Left ventricle myocardium superior (tissue), 1 donor: ENCODE data around the gene PEG3. TPM values are rescaled to one million over a fixed set of nuclear protein-coding genes. Genes with fewer than 3 reads are reported as not detected.

ENCODE experiments used
- ATAC-seq: fragments of 200-7000 bp; cut with Tn5 transposase; one replicate; pipeline ENCODE4 v1.9.1; 2020; ENCODE audit warnings: mild to moderate bottlenecking, moderate library complexity
- DNase-seq: peaks from one replicate; pipeline ENCODE4 v3.0.0-alpha.2; 2020
- intact Hi-C: fragments of 100-400 bp; cut with micrococcal nuclease; formaldehyde crosslinking; loops from one replicate; pipeline ENCODE4 v1.11.0; 2022
- total RNA-seq: library from RNA; stranded (reverse); fragmentation: NEBNext Ultra II Directional; extraction: Animal tissue kit (Norgen Biotek cat#: 25700); gene quantifications from one replicate; pipeline ENCODE4 v1.2.1, GENCODE V29; 2021
- donor health status: DM: no; HTN: yes; CAD: no; lungs with severe emphysema.

The PEG3 gene
- total RNA-seq, 1 donor from 2014 or later: 7.5 TPM

DNA sequence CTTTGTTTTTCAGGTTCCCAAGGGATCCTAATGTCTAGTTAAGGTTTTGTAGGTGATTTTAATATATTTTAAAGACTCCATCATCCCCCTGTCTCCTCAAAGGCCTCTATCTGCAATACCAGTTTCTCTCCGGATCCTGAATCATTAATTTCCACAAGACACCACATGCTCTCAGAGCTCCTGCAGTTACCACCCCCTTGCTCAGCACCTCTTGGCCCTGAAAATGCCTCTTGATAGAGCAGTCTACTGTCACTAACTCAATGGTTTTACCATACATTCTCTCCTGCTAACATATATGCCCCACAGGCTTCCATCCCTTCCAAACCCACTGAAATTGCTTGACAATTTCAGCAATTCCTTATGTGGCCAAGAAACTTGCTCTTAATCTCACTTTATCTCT, 1.9 kb upstream of the PEG3 start:
- no peak for DNase-seq
- intact Hi-C loops: no loop called here
- ATAC-seq: no peak

DNA sequence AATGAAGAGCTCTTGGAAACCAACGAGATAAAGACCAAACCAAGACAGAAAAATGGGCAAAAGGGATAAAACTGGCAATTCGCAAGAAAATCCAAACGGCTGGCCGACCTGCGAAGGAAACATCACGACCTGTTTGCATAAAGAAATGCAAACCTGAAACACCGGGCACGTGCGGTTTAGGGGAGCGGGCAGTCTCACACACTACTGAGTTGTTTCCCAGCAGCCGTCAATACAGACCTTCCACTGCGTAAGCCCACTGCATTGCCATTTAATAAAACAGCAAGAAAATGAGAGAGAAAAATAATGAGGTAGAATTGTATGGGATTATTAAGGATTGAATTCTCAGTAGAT, 642 bp upstream of the PEG3 start:
- no peak for ATAC-seq
- DNase-seq: no peak
- intact Hi-C loops: no loop called here

DNA sequence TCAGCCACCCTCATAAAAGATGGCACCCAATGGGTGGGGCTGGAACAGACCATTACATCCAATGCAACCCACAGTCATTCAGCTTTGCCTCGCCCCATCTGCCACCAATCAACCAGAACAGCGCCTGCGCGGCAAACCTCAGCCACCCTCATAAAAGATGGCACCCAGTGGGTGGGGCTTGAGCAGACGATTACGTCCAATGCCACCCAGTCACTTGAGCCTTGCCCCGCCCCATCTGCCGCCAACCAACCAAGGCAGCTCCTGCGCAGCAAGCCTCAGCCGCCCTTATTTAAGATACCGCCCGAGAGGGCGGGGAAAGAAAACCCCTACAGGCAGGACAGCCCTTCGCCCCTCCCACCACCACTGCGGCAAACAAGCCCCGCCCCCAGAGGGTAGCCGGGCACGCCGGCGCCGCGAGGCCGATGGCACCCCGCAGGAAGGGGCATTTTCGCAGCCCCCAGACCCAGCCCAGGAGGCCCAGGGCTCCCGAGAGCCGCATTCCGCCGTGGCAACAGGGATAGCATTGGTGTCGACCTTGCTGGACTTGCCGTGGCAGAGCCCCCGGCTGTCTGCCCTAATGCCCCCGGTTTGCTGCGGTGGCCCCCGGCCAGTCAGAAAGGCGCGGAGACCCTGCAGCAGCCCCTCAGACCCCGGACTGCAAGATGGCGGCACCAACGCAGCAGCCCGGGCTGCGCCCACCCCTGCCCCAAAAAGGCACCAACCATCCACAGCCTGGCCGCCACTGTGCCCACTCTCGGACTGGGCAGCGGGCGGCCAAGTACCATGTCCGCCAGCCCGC, 675 bp downstream of the PEG3 start:
- intact Hi-C loops: no loop called here
- ATAC-seq (peak; percentile 67), DNase-seq (peak; percentile 95)

DNA sequence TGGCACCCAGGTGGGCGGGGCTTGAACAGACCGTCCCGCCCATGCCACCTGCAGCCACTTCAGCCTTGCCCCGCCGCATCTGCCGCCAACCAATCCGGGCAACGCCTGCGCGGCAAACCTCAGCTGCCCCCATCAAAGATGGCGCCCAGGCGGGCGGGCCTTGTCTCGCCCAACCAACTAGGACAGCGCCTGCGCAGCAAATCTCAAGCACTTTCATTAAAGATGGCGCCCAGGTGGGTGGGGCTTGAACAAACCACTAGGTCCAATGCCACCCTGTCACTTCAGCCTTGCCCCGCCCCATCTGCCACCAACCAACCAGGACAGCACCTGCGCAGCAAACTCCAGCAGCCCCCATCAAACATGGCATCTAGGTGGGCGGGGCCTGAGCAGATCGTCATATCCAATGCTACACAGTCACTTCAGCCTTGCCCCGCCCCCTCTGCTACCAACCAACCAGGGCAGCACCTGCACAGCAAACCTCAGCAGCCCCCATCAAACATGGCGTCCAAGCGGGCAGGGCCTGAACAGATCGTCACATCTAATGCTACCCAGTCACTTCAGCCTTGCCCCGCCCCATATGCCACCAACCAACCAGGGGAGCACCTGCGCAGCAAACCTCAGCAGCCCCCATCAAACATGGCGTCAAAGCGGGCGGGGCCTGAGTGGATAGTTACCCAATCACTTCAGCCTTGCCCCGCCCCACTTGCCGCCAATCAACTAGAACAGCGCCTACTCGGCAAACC, 1.4 kb downstream of the PEG3 start:
- ATAC-seq (peak; percentile 68), DNase-seq (peak; percentile 97)
- intact Hi-C loops: no loop called here

DNA sequence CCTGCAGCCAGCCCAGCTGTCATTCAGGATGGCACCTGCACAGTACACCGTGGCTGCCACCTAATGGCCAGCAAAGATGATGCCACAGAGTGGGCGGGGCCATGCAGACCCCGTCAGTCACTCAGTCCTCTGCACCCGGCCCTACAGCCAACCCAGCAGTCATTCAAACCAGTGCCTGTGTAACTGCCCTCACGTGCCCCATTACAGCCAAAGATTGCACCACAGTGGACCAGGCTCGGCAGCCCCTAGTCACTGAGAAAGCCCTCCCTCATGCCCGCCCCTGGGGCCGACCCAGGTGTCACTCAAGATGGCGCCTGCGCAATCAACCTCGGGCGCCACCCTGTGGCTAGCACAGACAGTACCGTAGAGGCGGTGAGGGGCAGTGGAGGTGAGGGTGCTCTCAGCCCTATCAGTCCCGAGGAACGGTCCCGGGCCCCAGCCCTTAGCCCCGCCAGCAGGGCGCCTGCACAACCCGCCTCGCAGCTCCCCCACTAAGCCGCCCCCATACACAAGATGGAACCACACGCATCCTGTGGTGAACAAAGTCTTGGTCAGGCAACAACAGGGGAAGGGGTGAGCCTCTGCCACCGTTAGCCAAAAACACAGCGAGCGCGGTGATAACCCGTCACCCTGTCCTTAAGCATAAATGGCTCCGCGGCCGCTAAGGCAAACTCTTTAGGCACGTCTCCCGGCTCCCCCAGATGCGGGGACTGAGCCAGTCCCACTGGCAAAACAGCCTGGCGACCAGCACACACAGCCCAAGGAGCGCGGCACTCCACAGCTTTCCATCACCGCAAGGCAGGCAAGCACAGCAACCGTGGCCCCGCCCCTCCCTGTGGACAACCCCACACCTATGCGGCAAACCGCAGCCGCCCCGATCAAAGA, 2.3 kb downstream of the PEG3 start:
- ATAC-seq (peak; percentile 50), DNase-seq (peak; percentile 80)
- intact Hi-C loops: no loop called here

DNA sequence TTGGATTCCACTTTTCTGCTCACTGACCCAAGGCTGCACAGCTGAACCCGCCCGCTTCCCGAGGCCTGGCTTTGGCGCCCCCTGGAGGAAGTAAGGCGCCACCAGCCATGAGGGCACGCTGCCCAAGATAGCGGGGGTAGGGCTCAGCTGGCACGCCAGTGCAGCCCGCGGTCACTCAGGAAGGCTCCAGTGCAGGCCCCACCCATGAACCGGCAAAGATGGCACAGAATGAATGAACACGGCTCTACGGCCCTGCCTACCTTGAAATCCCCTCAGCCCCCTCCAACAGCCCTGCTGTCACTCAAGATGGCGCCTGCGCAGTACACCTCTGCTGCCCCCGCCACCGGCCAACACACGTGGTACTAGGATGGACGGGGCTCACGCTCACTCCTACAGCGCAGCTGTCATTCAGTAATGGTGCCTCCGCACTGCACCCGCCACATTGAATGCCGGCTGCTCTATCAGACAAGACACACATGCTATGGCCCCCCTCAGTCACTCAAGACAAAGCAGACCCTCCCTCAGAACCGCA, 3.0 kb downstream of the PEG3 start:
- ATAC-seq (peak; percentile 42), DNase-seq (peak; percentile 85)
- intact Hi-C loops: no loop called here

DNA sequence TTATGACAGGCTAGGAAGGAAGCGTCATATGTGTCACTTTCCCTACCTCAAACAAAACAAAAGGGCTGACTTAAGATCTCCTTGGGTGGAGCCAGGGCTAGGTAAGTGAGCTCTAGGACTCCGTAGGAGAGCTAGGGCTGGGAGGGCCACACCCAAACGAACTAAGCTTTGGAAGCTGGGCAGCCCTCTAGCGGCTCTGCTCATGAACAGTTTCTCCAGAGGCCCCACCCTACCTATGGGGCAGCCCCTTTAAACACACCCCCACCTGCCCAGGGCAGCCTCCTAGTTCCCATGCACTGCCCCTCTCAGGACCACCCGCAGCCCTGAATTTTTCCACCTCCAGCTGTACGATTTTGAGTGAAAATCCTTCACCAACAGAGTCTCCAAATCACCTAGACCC, 3.5 kb downstream of the PEG3 start:
- DNase-seq: no peak
- ATAC-seq: no peak
- intact Hi-C loops: no loop called here

DNA sequence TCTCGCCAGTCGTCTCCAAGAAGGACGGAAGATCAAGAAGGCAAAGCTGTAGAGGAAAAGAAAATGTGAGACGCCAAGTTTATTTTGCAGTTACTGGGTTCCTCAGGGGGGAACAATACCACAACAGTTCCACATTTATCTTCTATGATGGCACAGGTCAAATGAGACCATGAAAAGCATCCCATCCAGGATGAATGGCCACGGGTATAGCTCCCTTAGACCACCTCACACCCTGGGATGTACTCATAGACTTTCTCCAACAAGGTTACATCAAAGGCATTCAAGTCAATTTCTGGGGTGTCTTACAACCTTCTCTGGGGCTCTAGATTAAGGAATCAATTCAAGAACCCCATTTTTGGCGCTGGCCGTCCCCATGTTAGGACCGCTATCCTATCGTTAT, 4.5 kb downstream of the PEG3 start:
- intact Hi-C loops: no loop called here
- ATAC-seq (no peak), DNase-seq (no peak)

DNA sequence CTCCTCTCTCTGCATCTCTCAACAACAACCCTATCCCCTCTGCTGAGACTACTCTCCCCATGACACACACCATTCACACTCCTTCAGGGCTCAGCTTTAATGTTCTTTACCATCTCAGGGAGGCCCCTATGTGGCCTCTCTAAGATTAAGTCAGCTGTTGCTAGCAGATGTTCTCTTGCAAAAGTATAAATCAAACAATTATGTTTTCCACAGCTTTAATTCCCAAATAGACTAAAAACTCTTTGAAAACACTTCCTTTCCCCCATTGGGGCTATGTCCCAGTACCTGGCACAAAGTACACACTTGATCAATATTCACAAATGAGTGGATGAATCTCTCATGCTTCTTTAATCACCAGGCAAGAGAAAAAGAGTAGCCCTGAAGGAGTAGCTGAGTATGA, 5.1 kb downstream of the PEG3 start:
- intact Hi-C loops: no loop called here
- no peak for ATAC-seq

DNA sequence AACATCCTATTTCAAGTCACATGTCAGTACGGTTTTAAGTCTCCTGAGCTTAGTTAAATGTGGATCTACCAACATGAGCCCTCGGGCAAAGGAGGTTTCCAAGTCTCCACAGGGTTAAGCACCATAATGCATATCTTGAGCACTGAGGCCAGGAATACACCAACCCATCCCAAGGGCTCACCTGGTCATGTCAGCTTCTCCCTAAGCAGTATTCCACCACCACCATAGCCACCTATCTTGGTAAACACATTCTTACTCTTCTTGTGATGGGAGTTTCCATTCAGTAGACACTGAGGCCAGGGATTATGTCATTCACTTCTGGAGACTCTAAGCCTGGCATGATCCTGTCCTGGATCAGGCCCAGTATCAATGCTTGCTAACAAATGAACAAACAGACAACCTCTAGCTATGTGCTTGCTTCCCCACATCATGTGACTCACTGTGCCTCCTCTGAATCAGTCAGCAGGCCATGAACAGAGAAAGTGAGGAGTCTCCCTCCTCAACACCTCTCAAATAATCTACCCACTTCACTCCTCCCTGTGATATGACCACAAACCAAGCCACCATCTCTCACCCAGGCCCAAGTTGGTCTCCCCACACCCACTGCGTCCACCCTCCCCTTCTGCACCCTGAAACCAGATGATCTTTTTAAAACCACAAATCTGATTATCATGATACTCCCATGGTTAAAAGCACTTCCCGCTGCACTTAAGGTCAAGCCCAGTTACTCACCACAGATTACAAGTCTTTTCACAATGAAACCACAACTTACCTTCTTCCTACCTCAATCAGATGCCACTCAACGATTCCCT, 5.8 kb downstream of the PEG3 start:
- ATAC-seq (no peak), DNase-seq (no peak)
- intact Hi-C loops: no loop called here

More for the DNA sequence above, 5.1 kb downstream of the PEG3 start:
- DNase-seq: no peak

DNA sequence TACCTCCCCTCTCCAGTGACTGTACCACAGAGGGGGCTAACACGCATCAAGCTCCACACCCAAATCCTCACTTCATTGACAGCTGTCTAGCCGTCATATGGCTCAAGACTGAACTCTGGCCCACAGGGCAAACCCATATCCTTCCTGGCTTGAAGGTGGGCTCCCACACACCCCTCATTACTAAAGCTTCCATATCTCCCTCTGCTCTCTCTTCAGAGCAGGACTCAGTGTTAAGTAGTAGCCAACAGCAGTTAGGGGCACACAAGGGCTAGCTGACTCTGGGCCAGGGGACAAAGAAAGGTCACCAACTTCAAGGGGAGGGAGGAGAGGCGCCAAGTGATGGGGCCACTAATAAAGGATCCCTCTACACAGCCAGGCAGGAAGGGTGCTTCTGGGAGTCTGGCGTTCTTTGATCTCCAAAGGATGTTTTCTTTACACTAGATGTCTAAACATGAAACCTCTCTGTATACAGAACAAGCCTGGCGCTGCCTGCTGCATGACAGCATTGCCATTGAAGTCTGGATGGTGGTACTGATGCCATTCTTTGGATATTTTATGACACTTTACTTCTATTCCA, 8.1 kb downstream of the PEG3 start:
- intact Hi-C loops: no loop called here
- DNase-seq (no peak), ATAC-seq (no peak)

DNA sequence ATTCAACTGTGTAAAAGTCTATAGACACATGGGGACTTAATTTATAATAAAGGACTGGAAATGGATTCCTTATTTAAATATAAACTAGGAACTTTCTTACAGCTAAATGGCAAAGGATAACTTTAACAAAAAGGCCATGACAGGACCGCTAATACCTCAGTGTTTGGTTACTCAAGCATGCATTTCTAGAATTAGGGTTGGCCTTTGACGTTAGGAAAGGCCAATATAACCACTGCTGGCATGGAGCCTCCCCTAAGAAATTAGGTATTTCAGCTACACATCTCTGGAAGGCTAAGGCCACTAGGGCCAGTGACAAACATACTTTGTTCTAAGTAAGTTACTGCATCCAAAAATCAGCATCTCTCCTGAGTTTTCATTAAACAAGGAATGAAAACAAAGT, 9.3 kb downstream of the PEG3 start:
- no peak for DNase-seq
- intact Hi-C loops: no loop called here
- ATAC-seq: no peak

DNA sequence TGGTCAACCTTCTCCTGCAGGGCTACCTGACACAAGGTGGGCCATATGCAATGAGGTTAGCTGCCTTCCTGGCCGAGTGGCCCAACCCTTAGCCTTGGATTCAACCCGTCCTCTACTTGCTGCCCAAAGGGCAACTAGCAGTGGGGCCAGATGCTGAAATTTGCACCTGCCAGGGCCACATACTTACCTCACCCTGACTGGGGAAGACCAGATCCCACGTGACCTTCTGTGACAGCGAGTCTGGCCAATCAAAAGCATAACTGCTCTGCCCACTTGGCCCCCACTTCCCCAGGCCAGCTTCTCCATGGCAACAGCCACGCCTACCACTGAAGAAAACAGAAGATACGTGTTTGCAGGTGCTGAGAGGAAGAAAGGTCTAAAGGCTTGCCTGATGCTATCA, 10.9 kb downstream of the PEG3 start:
- DNase-seq (no peak), ATAC-seq (no peak)
- intact Hi-C loops: no loop called here

DNA sequence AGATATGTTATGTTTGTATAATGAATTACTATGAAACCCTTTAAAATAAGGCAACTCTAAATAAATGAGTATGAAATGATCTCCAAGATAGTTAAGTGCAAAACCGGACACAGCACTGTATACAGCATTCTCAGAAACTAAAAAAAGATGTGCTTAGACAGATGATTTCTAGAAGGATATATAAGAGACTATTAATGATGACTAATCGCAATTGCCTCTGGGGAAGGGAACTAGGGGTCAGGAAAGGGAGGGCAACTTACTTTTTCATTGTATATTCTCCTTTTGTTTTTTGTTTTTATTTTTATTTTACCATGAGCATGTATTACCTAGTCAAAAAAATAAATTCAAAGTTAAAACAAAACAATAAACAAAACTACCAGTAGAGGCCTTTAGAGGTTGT, 12.8 kb downstream of the PEG3 start:
- ATAC-seq (no peak), DNase-seq (no peak)
- intact Hi-C loops: no loop called here

DNA sequence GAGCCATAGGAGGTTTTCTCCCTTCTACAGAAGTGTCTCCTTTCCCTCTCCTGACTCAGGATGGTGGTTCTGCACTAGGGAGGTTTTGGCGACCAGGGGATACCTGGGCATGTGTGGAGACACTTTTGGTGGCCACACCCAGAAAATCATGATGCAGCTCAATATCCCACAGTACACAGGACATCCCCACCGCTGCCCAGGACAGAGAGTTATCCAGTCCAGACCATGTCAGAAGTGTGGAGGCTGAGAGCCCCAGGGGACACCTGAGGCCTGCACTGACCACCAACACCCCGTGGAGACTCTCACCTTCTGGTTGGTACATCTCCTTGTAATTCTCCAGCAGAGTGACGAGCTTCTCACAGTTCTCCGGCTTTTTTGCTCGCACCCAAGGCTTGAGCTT, 16.6 kb downstream of the PEG3 start:
- no peak for ATAC-seq
- intact Hi-C loops: no loop called here
- DNase-seq: no peak

DNA sequence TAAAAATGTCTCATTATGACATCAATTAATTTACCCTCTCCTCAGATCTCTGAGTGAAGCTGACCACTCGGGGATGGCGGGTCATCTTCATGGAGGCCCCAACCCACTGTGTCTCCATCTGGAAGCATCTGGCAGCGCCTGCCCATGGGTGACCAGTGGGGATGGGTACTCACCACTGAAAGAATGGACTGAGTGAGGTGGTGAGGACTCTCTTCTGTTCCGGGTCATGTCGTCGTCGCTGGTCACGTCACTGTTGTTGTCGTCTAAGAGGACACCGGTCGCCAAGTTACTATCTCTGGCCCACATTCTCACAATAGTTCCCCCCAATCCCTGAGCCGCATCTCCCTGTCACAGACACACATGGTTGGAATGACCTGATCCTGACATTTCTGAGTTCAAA, 17.1 kb downstream of the PEG3 start:
- no peak for DNase-seq

DNA sequence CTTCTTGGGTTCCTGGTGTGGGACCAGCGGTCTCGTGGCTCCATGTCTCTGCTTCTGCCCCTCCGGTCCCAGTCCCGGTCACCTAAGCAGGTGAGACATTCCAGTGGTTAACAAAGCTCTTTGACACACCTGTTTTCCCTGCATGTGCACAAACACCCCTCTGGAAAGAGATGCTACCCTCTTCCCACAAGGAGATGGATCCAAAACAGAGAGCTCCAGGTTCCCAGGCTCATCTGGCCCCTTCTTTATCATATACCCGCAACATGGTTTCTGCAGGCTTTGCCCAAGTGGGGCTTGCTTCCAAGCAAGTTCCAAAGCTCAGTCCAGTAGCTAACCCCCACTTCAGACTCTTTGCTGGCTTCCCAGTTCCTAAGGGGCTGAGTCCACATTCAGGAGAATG, 17.8 kb downstream of the PEG3 start:
- intact Hi-C loops: no loop called here
- DNase-seq (no peak), ATAC-seq (no peak)

More for the DNA sequence above, 17.1 kb downstream of the PEG3 start:
- intact Hi-C loops: no loop called here
- ATAC-seq: no peak

DNA sequence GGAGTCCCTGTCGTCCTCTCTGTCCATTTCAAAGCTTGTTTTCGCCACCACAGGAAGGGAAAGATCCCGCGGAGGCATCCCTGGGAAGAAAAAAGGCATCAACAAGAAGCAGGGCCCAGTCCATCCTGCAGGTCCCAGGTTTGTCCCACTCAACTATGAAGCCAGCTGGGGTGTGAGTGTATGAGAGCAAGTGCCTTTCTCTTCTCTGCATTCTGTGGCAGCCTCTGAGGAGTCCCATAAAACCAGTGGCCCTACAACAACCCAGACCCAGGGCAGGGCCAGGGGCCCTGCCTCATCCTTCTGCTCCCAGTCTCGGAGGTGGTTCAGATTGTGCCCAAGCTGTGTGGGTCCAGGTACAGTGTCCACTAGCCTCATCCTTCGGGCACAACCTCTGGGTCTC, 18.9 kb downstream of the PEG3 start:
- no peak for ATAC-seq
- intact Hi-C loops: no loop called here
- no peak for DNase-seq

DNA sequence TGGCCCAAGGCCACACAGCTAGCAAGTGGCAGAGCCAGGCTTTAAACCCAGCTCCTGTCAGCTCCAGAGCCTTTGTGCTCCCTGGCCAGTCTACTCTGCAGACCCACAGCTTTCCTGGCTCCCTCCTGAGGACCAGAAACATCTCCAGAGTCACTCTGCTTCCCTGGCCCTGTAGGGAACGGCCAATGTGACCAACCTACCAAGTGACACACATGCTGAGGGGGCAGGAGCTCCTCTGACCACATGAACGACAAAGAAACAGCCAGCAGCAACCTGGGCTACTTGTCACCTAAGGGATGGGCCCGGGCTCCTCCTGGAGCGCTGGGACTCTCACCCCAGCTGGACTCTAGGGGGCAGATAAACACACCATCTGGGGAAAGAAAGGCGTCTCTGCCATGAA, 19.3 kb downstream of the PEG3 start:
- ATAC-seq: no peak
- DNase-seq: no peak

More for the DNA sequence above, 19.3 kb downstream of the PEG3 start:
- intact Hi-C loops: no loop called here
